H1 (cell line): Measurements from ENCODE around the gene UMPS.

ENCODE experiments used
- CBX5 ChIP-seq: fragments of 300-800, 300-1000 bp; sonication (generic); IDR thresholded peaks from 2 replicates; pipeline ENCODE4 v1.7.1; 2016; ENCODE audit warnings: antibody characterized with exemption, low read length, low read depth
- CHD2 ChIP-seq: IDR thresholded peaks from 2 replicates; pipeline ENCODE4 v1.6.1; 2012; ENCODE audit warnings: low read length, improper control_type of control experiment
- CTCF ChIP-seq, 3 experiments: IDR thresholded peaks; 1 replicate in 2 of 3; 2 replicates in 1 of 3; pipeline versions ENCODE4 v1.5.1 to v1.6.1; 2011; ENCODE audit warnings: low read length in 3 of 3, mild to moderate bottlenecking in 3 of 3, inconsistent platforms in 2 of 3, low read depth in 1 of 3, moderate library complexity in 1 of 3; ENCODE audit not compliant: insufficient read depth in 1 of 3; ENCODE audit errors: control extremely low read depth in 1 of 3
- EZH2 ChIP-seq: fragments of 200-600 bp; sonication (generic); IDR thresholded peaks from 2 replicates; pipeline ENCODE4 v1.7.1; 2012; ENCODE audit warnings: low read depth, mild to moderate bottlenecking, moderate library complexity, low read length, inconsistent platforms; ENCODE audit not compliant: severe bottlenecking
- RFX5 ChIP-seq: IDR thresholded peaks from 2 replicates; pipeline ENCODE4 v1.6.1; 2011; ENCODE audit warnings: low read depth, low read length, improper control_type of control experiment, borderline replicate concordance
- SAP30 ChIP-seq: fragments of 300-600 bp; sonication (generic); IDR thresholded peaks from 2 replicates; pipeline ENCODE4 v1.7.1; 2012; ENCODE audit warnings: low read length, moderate library complexity, mild to moderate bottlenecking, inconsistent platforms; ENCODE audit not compliant: insufficient read depth, insufficient replicate concordance

DNA sequence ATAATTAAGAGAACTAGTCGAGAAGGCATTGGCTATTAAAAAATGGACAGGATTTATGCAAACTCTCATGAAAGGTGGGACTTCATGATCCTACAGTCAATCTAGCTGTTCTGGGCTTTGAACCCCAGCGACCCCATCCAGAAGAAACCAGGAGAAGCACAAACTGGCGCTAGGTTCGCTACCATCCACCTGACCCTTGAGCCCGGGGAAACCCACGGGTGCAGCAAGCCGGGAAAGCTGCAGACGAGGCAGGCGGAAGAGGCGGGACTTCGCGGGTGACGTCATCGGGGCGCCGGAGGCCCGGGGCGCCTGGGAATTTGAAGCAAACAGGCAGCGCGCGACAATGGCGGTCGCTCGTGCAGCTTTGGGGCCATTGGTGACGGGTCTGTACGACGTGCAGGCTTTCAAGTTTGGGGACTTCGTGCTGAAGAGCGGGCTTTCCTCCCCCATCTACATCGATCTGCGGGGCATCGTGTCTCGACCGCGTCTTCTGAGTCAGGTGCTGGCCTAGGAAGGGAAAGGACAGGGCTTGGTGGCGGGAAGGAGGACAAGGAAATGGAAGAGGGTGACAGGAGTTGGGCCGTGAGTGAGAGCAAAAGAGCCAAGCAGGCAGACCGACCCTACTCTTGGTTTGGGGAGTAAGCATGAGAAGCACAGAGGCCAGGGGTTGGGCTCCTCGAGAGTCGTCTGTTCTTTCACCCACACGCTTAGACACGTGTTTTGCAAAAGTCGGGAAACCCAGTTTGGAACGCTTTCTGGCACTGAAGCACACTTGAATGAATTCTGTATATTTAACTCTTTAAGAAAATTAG, at the start of gene UMPS:
- TF ChIP-seq CHD2 (no peak), SAP30 (peak; percentile 84), CTCF (IDR thresholded peaks at IDR 0.05; ENCODE audit: control extremely low read depth in 1 of 3, insufficient read depth in 1 of 3, low read depth in 1 of 3, low read length in 3 of 3) (no peak), CBX5 (no peak), EZH2 (no peak), RFX5 (no peak)
